ENCODE results near the gene MGAT3. TPM values are rescaled to one million over a fixed set of nuclear protein-coding genes. Genes with fewer than 3 reads are reported as not detected.

MGAT3 gene
- total RNA-seq, 2 donors from 2014 or later = 0.38 to 2.6 TPM

DNA sequence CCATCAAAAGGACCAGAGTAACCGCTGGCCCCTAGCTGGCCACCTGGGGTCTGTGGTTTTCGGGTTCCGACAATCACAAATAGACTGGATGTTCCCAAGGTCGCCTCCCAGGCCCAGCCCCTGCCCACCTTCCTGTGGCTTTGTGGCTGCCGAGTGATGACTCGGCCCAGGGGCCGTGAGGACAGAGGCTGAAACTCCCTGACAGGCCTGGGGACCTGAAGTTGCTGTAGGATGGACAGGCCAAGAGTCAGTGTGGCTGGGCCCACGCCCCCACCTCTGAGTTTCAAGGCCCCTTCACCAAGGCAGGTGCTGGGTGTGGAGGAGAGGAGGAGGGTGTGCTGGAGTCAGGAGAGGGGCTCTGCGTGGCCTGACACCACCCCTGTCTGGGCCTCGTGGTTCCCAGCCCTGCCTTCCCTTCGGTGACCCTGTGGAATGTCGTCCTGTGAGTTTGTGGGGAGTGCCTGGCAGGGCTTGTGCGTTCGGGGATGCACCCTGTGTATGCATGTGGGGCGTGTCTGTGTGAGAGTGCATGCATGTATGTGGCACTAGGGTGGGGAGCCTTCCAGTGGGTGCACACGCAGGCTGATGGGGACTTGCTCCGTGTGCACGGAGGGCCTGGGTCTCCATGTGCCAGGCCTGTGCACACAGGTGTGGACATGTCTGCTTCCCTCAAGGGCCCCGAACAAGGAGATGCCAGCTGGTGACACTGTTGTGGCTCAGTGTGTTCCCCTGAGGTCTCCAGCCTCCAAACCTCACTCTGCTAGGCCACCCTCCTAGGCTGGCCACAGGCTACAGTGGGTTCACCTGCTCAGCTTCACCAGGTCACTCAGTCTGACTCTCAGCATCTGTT lies 8.4 kb upstream of the MGAT3 start:
- Mint-ChIP-seq H3K27ac (peak overlapping the region in 1 of 2 donors; percentile 37), H3K4me1 (ENCODE audit: low read depth in 2 of 2) (peaks cover 23 to 28% of the 10 kb centered on the region in 2 donors), H3K9me3 (no peaks in the 10 kb centered on the region), H3K36me3 (no peaks in the 10 kb centered on the region), H3K4me3 (no peak overlapping the region), H3K27me3 (peaks cover 0 to 2% of the 10 kb centered on the region in 2 donors)
- ATAC-seq = no peak
- DNase-seq (ENCODE audit: low spot score) = no peak

GRCh38 chr22:39449708-39450107 lies 7.1 kb upstream of the MGAT3 start:
- DNase-seq (ENCODE audit: low spot score) (no peak), ATAC-seq (no peak)
- Mint-ChIP-seq H3K9me3 (no peaks in the 10 kb centered on the region), H3K4me3 (no peak overlapping the region), H3K27ac (no peak overlapping the region), H3K27me3 (peaks cover under 1 to 7% of the 10 kb centered on the region in 2 donors), H3K4me1 (ENCODE audit: low read depth in 2 of 2) (peaks cover 23 to 30% of the 10 kb centered on the region in 2 donors), H3K36me3 (no peaks in the 10 kb centered on the region)

DNA sequence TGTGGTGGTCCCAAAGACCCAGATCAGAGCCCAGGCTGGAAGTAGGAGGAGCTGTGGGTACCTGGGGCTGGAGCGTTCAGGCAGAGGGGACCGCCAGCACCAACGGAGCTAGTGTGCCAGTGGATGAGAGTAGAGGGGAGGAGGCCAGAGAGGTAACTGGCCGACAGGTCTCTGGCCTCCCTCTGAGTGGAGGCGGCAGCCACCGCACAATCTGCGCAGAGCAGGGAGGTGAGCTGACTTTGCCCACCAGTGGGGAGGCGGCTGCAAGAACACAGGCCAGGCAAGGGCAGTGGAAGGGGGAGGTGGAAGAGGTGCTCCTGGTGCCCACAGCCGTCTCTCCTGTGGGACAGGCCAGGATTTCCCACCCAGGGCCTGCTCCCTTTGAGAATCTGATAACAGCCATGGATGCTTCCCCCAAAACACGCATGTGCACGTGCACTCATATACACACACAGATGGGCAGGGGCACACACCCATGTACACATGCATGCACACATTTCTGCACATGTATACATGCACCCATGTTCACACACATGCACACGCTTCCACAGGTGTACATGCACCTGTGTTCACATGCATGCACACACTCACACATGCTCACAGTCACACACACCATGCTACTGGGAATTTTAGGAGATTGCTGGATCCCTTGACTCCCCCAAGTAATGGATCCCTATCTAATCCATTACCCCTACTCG lies 6.4 kb upstream of the MGAT3 start:
- ATAC-seq (no peak), DNase-seq (ENCODE audit: low spot score) (no peak)
- Mint-ChIP-seq H3K27ac (peak overlapping the region; percentile 26 to 35), H3K27me3 (peaks cover 8 to 11% of the 10 kb centered on the region in 2 donors), H3K9me3 (no peaks in the 10 kb centered on the region), H3K36me3 (peaks cover under 1% of the 10 kb centered on the region), H3K4me3 (no peak overlapping the region), H3K4me1 (ENCODE audit: low read depth in 2 of 2) (peaks cover 23 to 30% of the 10 kb centered on the region in 2 donors)

- peaks cover 22 to 26% of the 10 kb centered on the region in 2 donors for H3K4me1 Mint-ChIP-seq (ENCODE audit: low read depth in 2 of 2)
- peak in 1 of 2 donors; percentile 77 for ATAC-seq
Measured at GRCh38 chr22:39452740-39453040, 4.1 kb upstream of the MGAT3 start.

DNA sequence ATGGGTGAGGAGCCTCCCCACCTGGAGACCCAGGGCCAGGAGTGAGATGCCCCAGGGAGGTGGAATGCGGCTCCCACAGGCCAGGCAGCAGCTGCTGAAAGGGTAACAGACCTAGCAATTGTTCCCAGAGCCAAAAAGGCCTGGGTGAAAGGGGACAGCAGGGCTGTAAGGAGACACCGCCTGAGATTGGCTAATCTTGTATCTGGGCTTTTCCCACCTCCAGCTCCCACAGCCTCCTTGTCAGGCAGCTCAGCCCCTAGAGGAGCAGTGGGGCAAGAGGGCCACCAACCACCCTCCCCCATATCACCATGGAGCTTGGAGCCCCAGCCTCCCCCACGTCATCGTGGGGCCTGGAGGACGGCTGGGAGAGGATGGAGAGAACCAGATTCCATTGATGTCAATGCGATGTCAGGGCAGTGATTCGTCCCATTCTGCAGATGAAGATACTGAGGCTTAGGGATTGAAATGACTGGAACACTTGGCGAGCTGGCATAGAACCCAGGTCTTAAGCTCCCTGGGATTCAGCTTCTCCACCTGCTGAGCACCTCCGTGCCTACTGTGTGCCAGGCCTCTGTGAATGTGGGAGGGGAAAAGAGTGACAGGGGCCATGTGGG lies 2.9 kb upstream of the MGAT3 start:
- H3K27ac Mint-ChIP-seq = peak overlapping the region; percentile 58 to 71
- peaks cover 26 to 27% of the 10 kb centered on the region in 2 donors for H3K27me3 Mint-ChIP-seq
- ATAC-seq (no peak), DNase-seq (ENCODE audit: low spot score) (no peak)
- H3K4me1 Mint-ChIP-seq (ENCODE audit: low read depth in 2 of 2) = peaks cover 26 to 28% of the 10 kb centered on the region in 2 donors
- H3K9me3 Mint-ChIP-seq = no peaks in the 10 kb centered on the region
- H3K4me3 Mint-ChIP-seq = no peak overlapping the region
- H3K36me3 Mint-ChIP-seq = peaks cover 6% of the 10 kb centered on the region

More at GRCh38 chr22:39452740-39453040, 4.1 kb upstream of the MGAT3 start:
- H3K27me3 Mint-ChIP-seq = peaks cover 17 to 18% of the 10 kb centered on the region in 2 donors
- H3K36me3 Mint-ChIP-seq = peaks cover 6% of the 10 kb centered on the region
- H3K27ac Mint-ChIP-seq = peak overlapping the region in 1 of 2 donors; percentile 34
- H3K9me3 Mint-ChIP-seq = no peaks in the 10 kb centered on the region
- no peak for DNase-seq (ENCODE audit: low spot score)
- H3K4me3 Mint-ChIP-seq = peak overlapping the region; percentile 1

- no peak for DNase-seq (ENCODE audit: low spot score)
- Mint-ChIP-seq H3K4me3 (peak overlapping the region; percentile 60), H3K27me3 (peaks cover 26 to 32% of the 10 kb centered on the region in 2 donors), H3K27ac (peak overlapping the region in 1 of 2 donors; percentile 71), H3K9me3 (no peaks in the 10 kb centered on the region), H3K36me3 (peaks cover 6% of the 10 kb centered on the region), H3K4me1 (ENCODE audit: low read depth in 2 of 2) (peaks cover 23 to 26% of the 10 kb centered on the region in 2 donors)
- ATAC-seq = peak in 1 of 2 donors; percentile 47
Measured at GRCh38 chr22:39454385-39454871, 2.4 kb upstream of the MGAT3 start.

GRCh38 chr22:39457198-39457555 lies 365 bp downstream of the MGAT3 start:
- Mint-ChIP-seq H3K27ac (no peak overlapping the region), H3K27me3 (peaks cover 34 to 51% of the 10 kb centered on the region in 2 donors), H3K4me3 (no peak overlapping the region), H3K9me3 (no peaks in the 10 kb centered on the region), H3K4me1 (ENCODE audit: low read depth in 2 of 2) (peaks cover 13 to 17% of the 10 kb centered on the region in 2 donors), H3K36me3 (peaks cover 6% of the 10 kb centered on the region)
- DNase-seq (ENCODE audit: low spot score) (no peak), ATAC-seq (peak in 1 of 2 donors; percentile 25)

DNA sequence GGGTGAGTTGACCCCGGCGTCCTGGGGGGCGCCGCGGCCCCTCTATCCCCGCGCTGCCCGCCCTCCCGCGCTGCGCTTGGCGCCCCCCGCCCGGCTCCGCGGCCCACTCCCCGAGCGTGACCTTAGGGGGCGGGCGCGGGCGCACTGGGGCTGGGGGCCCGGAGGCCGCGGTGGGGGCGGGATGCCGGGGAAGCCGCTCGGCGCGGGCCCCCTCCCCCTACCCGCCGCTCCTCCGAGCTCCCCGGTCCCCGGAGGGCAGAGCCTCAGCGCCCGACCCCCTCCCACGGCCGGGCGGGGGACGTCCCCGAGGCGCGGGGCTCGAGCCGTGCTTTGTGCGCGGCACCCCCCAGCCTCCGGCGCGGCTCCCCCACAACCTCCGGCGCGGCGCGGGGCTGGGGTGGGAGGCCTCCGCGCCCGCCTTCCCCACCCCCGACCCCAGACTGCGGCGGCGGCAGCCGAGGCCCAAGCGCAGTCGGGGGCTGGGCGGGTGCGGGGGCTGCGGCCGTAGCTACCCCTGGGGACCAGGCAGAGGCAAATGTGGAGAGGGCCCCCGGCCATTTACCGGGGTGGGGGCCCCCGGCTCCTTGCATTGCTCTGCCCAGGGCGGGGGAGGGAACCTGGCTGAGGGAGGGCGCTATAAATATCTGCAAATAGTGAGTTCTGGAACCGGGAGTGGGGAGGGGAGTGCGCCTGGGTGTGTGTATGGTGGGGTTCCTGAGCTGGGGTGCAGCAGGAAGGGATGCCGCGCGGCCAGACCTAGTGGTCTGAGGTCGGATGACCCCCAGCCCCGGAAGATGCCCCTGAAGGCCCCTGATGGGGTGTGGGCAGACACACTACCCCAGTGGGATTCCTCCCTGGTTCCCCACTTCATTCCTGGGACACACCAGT lies 988 bp downstream of the MGAT3 start:
- peaks cover 6% of the 10 kb centered on the region for H3K36me3 Mint-ChIP-seq
- no peak overlapping the region for H3K27ac Mint-ChIP-seq
- no peaks in the 10 kb centered on the region for H3K9me3 Mint-ChIP-seq
- H3K4me3 Mint-ChIP-seq = peak overlapping the region; percentile 49
- peaks cover 12% of the 10 kb centered on the region in 2 donors for H3K4me1 Mint-ChIP-seq (ENCODE audit: low read depth in 2 of 2)
- H3K27me3 Mint-ChIP-seq = peaks cover 34 to 51% of the 10 kb centered on the region in 2 donors
- no peak for DNase-seq (ENCODE audit: low spot score)
- ATAC-seq = no peak

- Mint-ChIP-seq H3K27me3 (peaks cover 34 to 51% of the 10 kb centered on the region in 2 donors), H3K27ac (no peak overlapping the region), H3K9me3 (no peaks in the 10 kb centered on the region), H3K4me3 (peak overlapping the region; percentile 22), H3K4me1 (ENCODE audit: low read depth in 2 of 2) (peaks cover 12% of the 10 kb centered on the region in 2 donors), H3K36me3 (peaks cover 6% of the 10 kb centered on the region)
- no peak for DNase-seq (ENCODE audit: low spot score)
- no peak for ATAC-seq
Measured at GRCh38 chr22:39458444-39459083, 1.8 kb downstream of the MGAT3 start.

- peaks cover 30 to 51% of the 10 kb centered on the region in 2 donors for H3K27me3 Mint-ChIP-seq
- ATAC-seq = no peak
- H3K36me3 Mint-ChIP-seq = peaks cover 6% of the 10 kb centered on the region
Measured at GRCh38 chr22:39459681-39460080, 2.9 kb downstream of the MGAT3 start.

GRCh38 chr22:39462443-39463221 lies 5.8 kb downstream of the MGAT3 start:
- H3K4me1 Mint-ChIP-seq (ENCODE audit: low read depth in 2 of 2) = peaks cover 4 to 6% of the 10 kb centered on the region in 2 donors
- H3K27ac Mint-ChIP-seq = no peak overlapping the region
- ATAC-seq (peak in 1 of 2 donors; percentile 69), DNase-seq (ENCODE audit: low spot score) (no peak)
- no peak overlapping the region for H3K4me3 Mint-ChIP-seq
- H3K36me3 Mint-ChIP-seq = no peaks in the 10 kb centered on the region
- no peaks in the 10 kb centered on the region for H3K9me3 Mint-ChIP-seq
- H3K27me3 Mint-ChIP-seq = peaks cover 17 to 34% of the 10 kb centered on the region in 2 donors

More at GRCh38 chr22:39459681-39460080, 2.9 kb downstream of the MGAT3 start:
- no peak overlapping the region for H3K27ac Mint-ChIP-seq
- H3K9me3 Mint-ChIP-seq = no peaks in the 10 kb centered on the region
- H3K4me1 Mint-ChIP-seq (ENCODE audit: low read depth in 2 of 2) = peaks cover 10 to 12% of the 10 kb centered on the region in 2 donors
- no peak for DNase-seq (ENCODE audit: low spot score)
- H3K4me3 Mint-ChIP-seq = no peak overlapping the region

GRCh38 chr22:39463277-39463676 lies 6.5 kb downstream of the MGAT3 start:
- Mint-ChIP-seq H3K9me3 (no peaks in the 10 kb centered on the region), H3K27me3 (peaks cover 14 to 31% of the 10 kb centered on the region in 2 donors), H3K27ac (peak overlapping the region in 1 of 2 donors; percentile 45), H3K36me3 (no peaks in the 10 kb centered on the region), H3K4me1 (ENCODE audit: low read depth in 2 of 2) (peaks cover 1 to 4% of the 10 kb centered on the region in 2 donors), H3K4me3 (no peak overlapping the region)
- DNase-seq (ENCODE audit: low spot score) (no peak), ATAC-seq (no peak)
